Glomerular endothelial cell (primary cell): ENCODE results near the gene CCDC28B. TPM values are rescaled to one million over a fixed set of nuclear protein-coding genes. Genes with fewer than 3 reads are reported as not detected.

ENCODE experiments used
- DNase-seq: peaks from one replicate; pipeline ENCODE4 v3.0.0-alpha.2; 2011; ENCODE audit warnings: low read depth, low spot score; ENCODE audit errors: extremely low read depth
- total RNA-seq: library from RNA; depleted of rRNA; stranded (reverse); fragments of >200 nt; gene quantifications from 2 replicates; pipeline ENCODE4 v1.2.3, GENCODE V29; 2015

CCDC28B gene
- total RNA-seq, 1 donor from 2014 or later, result 21.4 TPM

GRCh38 chr1:32192220-32192948 lies 8.0 kb upstream of the CCDC28B start:
- DNase-seq, result no peak

GRCh38 chr1:32194984-32195383 lies 5.4 kb upstream of the CCDC28B start:
- DNase-seq, result no peak

- no peak for DNase-seq
Measured at GRCh38 chr1:32195531-32195930, 4.9 kb upstream of the CCDC28B start.

GRCh38 chr1:32195972-32196823 lies 4.2 kb upstream of the CCDC28B start:
- no peak for DNase-seq

GRCh38 chr1:32197074-32197473 lies 3.3 kb upstream of the CCDC28B start:
- no peak for DNase-seq

GRCh38 chr1:32197837-32198236 lies 2.6 kb upstream of the CCDC28B start:
- DNase-seq, result no peak

GRCh38 chr1:32198237-32199042 lies 2.0 kb upstream of the CCDC28B start:
- no peak for DNase-seq

GRCh38 chr1:32199043-32199716 lies 1.2 kb upstream of the CCDC28B start:
- DNase-seq, result no peak

- DNase-seq, result no peak
Measured at GRCh38 chr1:32199717-32200072, 700 bp upstream of the CCDC28B start.

GRCh38 chr1:32201011-32201855 lies 838 bp downstream of the CCDC28B start:
- DNase-seq, result no peak

- no peak for DNase-seq
Measured at GRCh38 chr1:32204943-32205361, 4.6 kb downstream of the CCDC28B start.

GRCh38 chr1:32205401-32206370 lies 5.3 kb downstream of the CCDC28B start, which contains the start of gene IQCC:
IQCC (plus strand) TSS chr1:32205671; CDS start chr1:32205682, 11 bp downstream.
- no peak for DNase-seq

GRCh38 chr1:32208469-32208868 lies 8.1 kb downstream of the CCDC28B start:
- no peak for DNase-seq

GRCh38 chr1:32208891-32209328 lies 8.5 kb downstream of the CCDC28B start, which contains the start of gene DCDC2B:
DCDC2B (plus strand) TSS chr1:32209089; CDS start chr1:32209094, 5 bp downstream.
- no peak for DNase-seq

- no peak for DNase-seq
Measured at GRCh38 chr1:32215629-32216480, 15.5 kb downstream of the CCDC28B start.

- DNase-seq, result no peak
Measured at GRCh38 chr1:32216566-32216965, 16.2 kb downstream of the CCDC28B start.

GRCh38 chr1:32219022-32219421 lies 18.6 kb downstream of the CCDC28B start:
- DNase-seq, result no peak
